Medulla oblongata (tissue), 1 donor: ENCODE measurements around the gene ATP10A.
A peak's percentile ranks its signal among the peaks of the same experiment; 100 is the strongest.

Experiments used
- DNase-seq: peaks from one replicate; pipeline ENCODE4 v3.0.0-alpha.2; 2015; ENCODE audit errors: extremely low spot score

Gene ATP10A

DNA sequence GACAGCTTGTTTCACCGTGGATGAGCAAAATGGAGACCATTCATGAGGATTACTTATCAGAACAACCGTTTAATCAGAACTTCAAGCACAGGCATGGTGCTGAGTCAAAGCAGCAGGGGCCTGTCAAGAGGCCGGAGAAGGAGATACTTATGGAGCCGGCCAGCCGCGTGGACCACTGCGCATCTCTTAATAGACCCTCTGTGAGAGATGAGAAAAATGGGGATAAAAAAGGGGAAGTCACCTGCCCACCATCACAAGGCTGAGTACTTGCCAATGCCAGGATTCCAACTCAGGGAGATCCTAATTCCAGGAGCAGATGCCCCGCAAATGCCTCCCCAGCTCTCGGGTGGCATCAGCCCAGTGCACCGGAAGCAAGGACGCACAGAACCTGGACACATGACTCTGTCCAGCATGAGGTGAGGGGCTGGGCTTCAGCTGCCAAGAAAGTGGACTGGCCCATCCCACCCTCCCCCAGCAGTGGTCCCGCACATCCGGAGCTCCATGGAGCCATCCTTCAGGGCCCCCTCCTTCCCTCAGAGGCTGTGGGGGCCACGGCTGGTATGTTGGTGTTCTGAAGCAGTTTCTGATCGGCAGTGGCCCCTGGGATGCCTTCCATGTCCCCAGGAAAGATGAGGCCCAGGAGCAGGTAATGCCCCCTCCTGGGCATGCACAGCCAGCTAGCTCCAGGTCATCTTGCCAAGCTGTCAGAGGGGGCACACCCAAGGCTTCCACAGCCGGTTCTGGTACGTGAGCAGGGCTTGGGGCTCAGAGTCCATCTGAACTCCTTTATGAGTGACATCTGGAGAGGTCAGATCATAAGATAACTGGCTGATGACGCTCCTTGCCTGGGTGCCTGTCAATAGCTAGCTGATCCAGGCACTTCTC lies 143.8 kb downstream of the ATP10A start:
- DNase-seq, result no peak

DNA sequence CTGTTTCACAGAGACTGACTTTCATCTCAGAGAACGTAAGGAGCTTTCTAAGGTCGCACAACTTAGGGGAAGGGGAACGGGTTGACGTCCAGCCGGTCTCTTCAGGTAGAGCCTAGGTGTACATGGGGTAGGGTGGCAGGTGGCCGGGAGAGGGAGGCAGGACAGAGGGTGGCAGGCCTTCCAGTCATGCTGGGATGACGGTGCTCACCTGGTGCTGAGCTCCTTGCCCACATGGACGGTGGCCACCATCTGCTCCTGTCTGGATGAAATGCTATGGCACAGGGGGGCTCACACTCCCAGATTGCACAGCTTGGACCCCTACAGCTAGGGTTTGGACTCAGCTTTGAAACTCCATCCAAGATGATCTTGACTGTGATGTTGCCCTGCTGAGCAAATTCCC lies 144.5 kb downstream of the ATP10A start:
- DNase-seq, result no peak

DNA sequence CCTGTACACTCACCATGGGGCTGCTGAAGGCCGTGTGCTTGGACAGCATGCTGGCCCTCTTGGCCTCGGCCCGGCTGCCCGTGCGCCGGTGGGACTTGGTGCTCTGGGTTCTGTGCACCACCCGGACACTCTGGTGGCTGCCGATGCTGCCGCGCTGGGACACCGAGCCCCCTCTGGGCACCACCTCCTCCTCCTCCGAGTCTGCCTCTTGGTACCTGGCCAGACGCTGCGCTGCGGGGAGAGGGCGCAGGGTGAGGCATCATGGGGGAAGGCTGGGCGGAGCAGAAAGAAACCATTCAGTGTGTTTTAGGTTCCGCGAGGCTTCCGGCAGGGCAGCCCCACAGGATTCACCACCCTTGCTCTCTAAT lies 145.0 kb downstream of the ATP10A start:
- no peak for DNase-seq

DNA sequence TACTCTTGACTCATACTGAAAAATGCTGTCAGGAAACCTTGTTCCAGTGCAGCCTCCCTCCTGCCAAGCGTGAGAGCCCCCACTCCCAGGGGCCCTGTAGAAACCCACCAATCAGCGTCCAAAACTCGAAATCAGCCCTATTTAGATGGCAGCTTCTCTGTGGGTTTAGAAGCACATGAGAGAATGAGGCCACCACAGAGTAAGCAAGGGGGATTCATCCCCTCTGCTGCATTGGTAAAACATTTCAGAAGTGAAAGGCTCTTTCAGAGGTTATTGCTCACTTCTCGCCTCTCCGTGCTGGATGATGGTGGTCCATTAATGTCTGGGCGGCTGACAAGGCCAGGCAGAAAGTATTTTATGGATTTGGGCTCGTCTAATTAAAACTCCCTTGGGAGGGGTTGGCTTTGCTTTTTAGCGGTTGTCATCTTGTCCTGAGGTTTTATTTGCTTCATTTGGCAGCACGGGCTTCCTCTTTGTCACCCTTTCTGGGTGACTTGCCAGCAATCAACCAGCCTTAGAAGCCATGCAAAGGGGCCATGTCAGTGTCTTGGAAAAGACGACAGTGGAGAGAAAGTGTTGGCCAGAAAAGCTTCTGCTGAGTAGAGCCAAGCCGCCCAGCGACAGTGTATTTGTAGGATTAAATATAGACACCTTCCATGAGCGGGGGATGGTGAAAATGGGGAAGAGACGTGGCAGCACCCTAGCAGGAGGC lies 145.5 kb downstream of the ATP10A start:
- DNase-seq, result peak; percentile 25

DNA sequence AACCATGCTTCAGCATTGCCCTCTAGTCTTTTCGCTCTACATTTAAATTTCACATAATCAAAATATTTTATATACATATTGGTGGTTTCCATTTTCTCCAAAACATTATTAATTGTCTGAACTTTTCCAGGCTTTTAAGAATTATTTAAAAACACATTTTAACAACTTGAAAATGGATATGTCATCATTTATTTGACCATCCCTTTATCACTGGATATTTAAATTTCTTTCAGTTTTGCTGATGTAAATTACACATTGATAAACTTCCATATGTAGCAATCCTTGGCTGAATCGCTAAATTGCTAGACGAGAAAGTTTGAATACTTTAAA lies 146.0 kb downstream of the ATP10A start:
- DNase-seq, result no peak

DNA sequence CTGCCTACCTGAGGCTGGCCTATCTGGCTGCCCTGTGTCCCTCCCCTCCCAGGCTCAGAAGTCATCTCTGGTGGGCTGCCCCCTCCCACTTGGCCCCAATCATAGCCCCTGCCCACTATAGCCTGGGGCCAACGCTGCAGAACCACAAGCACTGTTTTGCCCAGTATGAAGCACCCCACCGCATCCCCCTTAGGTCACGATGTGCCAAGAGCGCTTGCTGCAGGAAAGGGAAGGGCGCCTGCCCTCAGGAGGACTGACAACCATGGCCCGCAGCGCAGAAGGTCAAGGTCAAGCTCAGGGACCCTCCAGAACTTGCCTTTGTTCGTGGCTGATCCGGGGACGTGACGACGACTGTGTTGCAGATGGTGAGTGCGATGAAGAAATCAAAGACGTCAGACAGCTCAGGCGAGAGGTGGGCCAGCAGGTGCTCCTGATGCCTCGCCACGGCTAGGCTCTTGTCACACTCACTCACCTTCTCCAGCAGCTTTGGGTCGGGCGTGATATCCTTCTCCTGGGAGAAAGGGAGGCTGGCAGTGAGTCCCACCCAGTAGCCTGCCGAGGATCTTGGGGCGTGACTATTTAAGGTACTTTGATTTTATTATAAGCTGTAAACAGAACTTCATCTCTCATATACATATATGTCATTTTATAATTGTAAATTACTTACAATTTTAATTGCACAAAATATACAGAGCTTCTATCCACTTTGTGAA lies 146.6 kb downstream of the ATP10A start:
- DNase-seq, result no peak

DNA sequence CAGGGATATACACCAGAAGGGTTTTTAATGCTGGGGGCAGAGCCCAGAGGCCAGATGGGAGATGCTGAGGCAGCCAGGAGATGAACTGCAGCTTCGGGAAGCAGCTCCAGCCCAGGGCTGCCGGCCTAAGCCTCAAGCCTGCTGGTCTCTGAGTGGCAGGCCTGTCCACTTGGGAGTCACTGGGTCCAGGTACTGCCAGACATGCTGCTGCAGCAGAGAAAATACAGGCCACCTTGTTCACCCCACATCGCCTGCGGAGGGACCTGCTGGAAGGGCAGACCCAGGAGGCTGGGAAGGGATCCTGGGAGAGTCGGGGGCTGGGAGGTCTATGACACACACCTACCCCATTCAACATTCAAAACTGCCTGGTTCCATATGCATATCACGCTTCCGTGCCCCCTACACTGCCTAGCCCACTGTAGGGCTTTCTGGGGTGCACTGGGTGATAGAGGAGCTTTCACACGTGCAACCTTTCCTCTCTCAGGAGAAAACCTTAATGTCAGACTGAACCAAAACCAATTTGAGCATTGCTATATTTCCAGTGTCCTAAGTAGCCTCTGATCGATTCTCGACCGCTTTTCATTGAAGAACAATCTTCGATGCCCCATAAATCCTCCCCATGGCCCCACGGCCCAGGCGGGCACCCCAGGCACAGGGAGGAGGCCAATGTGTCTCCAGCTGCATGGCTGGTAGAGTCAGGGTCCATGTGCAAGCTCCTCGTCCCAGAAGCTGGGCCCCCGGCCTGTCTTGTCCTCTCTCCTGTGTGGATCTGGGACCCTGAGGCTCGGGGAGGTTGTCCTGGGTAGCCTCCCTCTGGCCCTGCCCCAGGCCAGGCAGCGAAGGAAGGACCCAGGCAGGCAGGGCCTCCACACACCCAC lies 147.4 kb downstream of the ATP10A start:
- DNase-seq, result no peak

DNA sequence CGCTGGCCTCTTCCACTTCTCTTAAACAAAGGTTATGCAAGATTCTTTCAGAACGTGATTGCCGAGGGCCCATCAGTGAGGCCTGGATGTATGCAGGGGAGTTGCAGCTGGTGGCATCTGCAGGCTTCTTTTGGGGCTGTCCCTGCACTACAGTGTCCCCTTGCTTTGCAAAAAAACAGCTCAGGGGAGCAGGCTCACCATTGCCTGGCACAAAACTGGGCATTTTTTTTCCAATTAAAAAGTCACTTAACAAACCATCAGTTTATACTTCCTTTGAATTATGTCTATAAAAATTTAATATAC lies 148.6 kb downstream of the ATP10A start:
- no peak for DNase-seq

DNA sequence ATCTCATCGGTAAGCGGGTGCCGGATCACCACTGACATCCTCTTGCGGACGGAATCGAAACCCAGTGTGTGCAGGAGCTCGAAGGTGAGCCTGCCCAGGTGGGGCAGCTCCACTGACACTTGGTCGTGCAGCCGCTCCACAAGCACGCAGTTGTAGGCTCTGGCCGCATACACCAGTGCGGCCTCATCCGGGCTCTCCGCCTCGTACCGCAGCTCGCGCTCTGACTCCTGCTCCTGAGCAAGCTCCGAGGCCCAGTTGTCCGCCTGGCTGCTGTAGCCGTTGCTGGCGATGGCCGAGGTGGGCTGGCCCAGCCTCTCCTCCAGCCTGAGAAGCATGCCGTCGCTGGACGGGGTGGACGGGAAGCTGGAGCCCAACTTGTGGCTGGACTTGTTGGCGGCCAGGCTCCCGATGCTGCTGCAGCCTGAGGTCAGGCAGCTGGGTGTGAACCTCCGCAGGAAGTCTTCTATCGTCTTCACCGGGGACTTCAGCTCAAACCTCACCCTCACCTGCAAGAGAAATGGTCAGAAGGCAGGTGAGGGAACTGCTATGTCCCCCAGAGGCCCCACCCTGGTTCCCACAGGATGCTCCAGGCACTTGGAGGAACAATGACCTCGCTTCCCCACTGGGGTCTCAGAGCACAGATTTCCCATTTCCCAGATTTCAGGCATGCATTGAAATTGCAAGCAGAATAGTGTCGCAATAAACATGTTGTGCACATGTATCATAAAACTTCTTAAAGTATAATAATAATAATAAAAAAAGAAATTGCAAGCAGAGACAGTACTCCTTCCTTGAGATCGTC lies 149.2 kb downstream of the ATP10A start:
- DNase-seq, result no peak

DNA sequence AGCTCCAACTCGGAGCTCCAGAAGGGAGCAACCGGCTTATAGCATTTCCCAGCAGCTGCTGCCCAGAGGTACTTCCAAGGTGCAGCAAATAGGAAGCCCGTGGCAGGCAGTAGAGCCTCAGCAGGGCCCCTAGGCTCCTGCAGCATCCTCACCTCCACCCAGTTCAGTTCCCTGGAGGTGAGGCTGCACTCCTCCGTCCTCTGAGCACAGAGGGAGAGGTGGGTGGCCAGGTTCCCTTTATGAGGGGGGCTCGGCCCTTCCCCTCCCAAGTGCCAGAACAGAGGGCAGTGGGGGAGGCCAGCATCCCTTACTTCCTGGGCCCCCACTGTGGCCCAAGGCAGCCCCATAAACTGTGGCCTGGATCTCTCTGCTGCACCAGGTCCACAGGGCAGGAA lies 150.2 kb downstream of the ATP10A start:
- DNase-seq, result no peak

DNA sequence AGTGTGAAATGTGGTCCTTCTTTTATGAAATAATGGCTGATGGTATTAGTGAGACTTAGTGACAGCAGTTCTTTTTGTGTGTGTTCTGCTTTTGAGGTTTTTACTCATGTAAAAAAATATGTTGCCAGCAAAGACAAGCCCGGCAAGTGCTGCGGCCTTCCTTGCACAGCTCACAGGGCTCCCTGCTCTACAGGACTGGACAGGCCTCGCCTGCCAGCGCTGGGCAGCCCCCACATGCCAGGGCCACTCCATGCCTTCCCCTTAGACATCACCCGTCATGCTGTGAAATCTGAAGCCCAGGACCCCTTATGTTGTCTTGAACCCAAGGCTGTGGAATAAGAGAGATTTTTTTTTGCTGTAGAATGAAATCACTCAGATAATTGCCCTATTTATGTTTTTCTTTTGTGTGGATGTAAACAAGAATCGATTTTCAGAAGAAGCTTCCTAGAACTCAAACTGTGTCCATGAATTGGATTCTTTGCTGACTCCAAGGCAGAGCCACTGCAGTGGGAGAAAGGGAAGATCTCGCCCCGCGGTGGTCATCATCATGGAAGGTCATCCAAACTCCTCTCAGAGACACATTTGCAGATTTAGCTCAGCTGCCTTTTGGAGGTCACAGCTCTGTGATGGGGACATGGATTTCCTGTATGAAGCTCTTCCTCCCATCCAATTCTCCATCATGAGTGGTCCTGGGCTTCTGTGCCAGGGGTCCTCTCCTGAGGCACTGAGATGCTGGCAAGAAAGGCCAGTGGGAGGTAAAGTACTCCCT lies 150.8 kb downstream of the ATP10A start:
- no peak for DNase-seq

DNA sequence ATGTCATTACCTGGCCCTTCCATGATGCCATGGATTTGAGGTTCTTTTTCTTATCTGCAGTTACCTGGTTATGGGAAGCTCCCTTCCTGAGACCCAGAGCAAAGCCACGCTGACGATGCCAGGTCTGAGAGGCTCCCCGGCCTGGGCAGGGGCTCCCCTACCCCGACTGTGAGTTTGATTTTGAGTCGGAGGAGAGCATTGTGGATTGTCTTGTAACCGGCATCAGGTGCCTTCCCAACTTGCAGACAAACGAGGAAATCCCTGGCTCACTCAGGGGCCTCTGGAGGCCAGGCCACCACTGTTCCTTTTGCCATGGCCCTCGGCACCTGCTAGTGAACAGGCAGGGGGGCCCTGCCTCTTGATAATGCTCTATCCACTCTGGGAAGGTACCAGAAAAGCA lies 151.4 kb downstream of the ATP10A start:
- DNase-seq, result no peak

DNA sequence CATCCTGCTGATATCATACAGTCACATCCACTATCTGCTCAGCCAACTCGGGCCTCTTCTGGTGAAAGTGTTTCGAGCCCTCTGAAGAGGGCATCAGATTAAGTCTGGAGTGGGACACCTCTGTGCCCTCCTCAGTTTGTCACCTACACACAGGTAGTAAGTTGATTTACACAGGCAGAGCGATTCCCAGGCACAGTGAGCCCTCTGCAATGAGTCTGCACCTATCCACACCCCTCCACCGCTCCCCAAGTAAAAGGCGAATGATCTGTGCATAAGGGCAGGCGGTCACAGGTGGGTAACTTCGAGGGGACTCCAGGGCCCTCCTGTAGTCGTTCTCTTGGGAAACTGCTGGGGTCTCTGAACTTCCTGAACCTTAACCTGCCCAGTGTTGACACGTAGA lies 152.0 kb downstream of the ATP10A start:
- no peak for DNase-seq

DNA sequence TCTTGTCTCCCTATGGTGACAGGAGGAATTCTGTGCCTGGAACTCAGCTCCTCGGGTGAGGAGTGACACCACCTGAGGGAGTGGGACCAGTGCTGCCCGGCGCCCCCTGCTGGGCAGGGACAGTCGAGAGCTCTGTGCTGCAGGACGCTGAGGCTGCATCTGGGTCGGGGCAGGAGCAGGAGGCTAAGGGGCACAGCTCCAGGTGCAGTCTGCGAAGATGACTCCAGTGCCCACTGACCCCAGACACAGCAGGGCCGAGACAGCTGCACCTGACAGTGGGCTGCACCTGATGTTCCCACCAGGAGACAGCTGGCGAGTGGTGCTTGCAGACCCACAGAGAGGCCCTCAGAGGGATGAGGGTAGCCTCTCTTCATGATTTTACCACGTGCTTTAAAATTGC lies 152.9 kb downstream of the ATP10A start:
- peak; percentile 6 for DNase-seq

DNA sequence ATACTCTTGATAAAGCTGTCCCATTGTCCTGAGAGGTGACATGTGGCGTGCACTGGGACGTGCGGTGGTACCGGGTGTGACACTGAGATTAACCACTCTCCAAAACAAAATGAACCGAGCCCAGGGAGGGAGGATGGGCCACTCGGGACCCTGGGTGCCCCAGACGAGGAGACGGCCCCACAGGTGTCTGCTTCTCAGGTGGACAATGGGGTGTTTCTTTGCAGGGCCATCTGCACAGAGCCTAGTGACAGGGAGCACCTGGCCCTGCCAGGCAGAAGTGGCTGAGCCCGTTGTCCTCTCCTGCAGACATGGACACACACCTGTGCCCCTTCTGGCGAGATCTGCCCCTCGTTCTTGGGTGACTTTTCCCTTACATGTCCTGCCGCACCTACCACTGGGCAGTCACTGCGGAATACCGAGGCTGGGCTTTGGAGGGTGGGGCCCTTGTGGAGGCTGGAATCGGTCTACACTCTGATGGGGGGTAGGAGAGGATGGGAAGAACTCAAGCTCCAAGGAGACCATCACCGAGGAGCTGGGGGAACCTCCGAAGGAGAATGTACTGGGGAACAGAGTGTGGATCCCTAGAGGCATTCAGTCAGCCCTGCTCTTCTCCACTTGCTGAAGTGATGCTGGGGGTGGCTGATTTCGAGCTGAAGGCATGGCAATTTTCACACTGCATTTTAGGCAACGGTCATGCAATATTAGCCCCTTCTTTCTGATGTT lies 153.5 kb downstream of the ATP10A start:
- DNase-seq, result no peak

DNA sequence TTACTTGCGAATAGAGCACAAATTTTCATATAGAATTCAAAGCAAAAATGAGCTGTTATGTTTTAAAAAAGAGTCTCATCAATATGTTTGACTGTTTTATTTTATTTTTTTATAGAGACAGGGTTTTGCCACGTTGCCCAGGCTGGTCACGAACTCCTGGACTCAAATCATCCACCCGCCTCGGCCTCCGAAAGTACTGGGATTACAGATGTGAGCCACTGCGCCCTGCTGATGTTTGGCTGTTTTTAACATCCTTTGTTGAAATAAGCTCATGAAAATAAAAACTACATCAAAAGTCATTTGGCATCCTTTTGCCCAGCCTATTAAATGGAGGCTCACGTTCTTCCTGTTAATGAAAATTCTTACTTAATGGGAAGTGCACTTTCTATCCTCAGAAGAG lies 154.7 kb downstream of the ATP10A start:
- DNase-seq, result no peak

DNA sequence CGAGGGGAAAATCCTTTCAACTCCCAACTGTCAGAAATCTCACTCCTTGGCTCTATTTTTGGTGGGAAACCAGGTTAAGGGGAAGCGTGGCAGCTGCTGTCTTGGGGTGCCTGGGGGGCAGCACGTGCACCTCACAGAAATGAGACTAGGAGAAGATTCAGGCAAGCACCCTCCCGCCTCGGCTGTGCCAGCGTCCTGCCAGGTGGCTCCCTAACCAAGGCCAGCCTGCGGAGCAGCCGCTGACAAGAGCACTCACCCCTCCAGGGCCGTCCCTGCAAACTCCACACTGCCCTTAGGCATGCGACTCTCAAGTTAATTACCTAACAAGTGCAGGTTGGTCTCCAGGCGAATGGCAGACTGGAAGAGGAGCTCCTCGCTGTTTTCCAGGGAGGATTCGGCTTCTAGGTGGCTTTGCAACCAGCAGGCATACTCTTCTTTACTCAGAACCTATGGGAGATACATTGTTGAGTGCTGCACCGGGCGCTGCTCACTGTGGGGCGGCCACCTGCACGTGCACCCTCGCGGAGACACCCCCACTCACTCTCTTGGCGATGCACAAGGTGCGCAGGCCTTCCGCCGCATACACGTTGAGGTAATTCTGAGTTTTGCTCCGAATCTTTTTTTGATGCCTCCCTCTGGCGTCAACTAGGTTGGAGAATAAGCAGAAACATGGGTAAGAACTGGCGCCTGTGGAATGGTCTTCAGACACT lies 155.3 kb downstream of the ATP10A start:
- no peak for DNase-seq

DNA sequence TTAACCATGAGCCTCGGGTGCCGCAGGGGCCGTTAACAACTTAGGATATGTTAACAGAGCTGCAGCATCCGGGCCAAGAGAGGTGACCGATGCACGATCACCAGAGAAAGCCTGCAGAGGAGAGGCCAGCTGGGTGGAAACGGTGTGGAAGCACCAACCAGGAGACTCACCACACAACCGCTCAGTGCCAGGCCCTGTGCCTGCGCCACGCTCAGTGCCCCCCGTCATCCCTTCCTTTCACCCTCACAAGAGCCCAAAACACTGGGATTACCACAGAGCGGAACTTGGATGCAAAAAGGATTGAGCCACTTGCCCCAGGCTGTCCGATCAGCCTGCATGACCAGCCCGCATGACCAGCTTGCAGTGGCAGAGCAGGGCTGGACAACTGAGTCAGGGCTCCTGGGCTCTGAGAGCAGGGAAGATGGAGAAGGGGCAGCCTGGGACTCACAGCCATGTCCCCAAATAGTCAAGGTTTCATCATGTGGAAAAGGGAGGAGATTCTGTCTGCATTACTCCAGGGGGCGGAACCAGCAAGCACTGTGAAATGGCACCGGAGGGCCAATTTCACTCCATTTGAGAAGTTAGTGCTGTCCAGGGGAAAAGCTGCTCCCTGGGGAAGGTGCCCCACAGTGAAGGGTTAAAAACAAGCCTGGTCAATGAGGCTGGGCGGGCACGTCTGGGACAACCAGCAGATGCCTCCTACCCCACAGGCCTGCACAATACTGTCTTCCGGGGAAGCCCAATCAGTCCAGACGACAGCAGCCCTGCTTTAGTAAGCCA lies 156.8 kb downstream of the ATP10A start:
- no peak for DNase-seq
